HL-60 (cell line): ENCODE data around the gene AZU1.

Experiments
- CTCF ChIP-seq: IDR thresholded peaks from one replicate; pipeline ENCODE4 v1.5.1; 2011; ENCODE audit warnings: low read length, control low read depth, inconsistent platforms; ENCODE audit not compliant: insufficient read depth
- POLR2AphosphoS5 ChIP-seq: IDR thresholded peaks from 2 replicates; pipeline ENCODE4 v1.6.1; 2012; ENCODE audit warnings: low read depth

- TF ChIP-seq CTCF: no peak
- no peak for TF ChIP-seq POLR2AphosphoS5
Measured at GRCh38 chr19:788686-788982, 39.0 kb upstream of the AZU1 start.
